Peyer's patch (tissue), 4 donors: ENCODE measurements around the gene CD8B. TPM values are rescaled to one million over a fixed set of nuclear protein-coding genes. Genes with fewer than 3 reads are reported as not detected.

Experiments
- DNase-seq, 3 donors: peaks; one replicate each; pipeline ENCODE4 v3.0.0-alpha.2; 2017 to 2019
- H3K27ac ChIP-seq, 4 donors: fragments of 200-600 bp; sonication (generic); one replicate each; pipeline ENCODE4 v1.5.1; 2016 to 2019
- H3K27me3 ChIP-seq, 2 donors: fragments of 200-600 bp; sonication (generic); one replicate each; pipeline ENCODE4 v1.5.1; 2019
- H3K36me3 ChIP-seq, 3 donors: fragments of 200-600 bp; sonication (generic); one replicate each; pipeline ENCODE4 v1.5.1; 2016 to 2019
- H3K4me1 ChIP-seq, 4 donors: fragments of 200-600 bp; sonication (generic); one replicate each; pipeline ENCODE4 v1.5.1; 2016 to 2019
- H3K4me3 ChIP-seq, 4 donors: fragments of 200-600 bp; sonication (generic); 1 replicate in 3 of 4; 2 replicates in 1 of 4; pipeline ENCODE4 v1.5.1; 2016 to 2019; ENCODE audit warnings: mild to moderate bottlenecking in 1 of 4
- H3K9me3 ChIP-seq, 4 donors: fragments of 200-600 bp; sonication (generic); one replicate each; pipeline ENCODE4 v1.5.1; 2016 to 2019; ENCODE audit warnings: mild to moderate bottlenecking in 1 of 4
- POLR2A ChIP-seq, 2 donors: fragments of 450-650 bp; IDR thresholded peaks; one replicate each; pipeline ENCODE4 v1.5.1; 2017; ENCODE audit warnings: antibody characterized with exemption in 2 of 2, mild to moderate bottlenecking in 2 of 2, moderate library complexity in 2 of 2
- total RNA-seq, 4 donors: library from RNA; depleted of rRNA; stranded (reverse); fragments of >200 nt; gene quantifications; one replicate each; pipeline ENCODE4 v1.1.0, GENCODE V29; 2016
- TF ChIP-seq, protein P1 (sequence below), 6 experiments: fragments of 450-650 bp in 4 of 6; fragments of 200-600 bp in 2 of 6; sonication (generic) in 1 of 6; IDR thresholded peaks; one replicate each; pipeline ENCODE4 v1.5.1; 2017 to 2019; ENCODE audit warnings: antibody characterized with exemption in 6 of 6, mild to moderate bottlenecking in 3 of 6, moderate library complexity in 1 of 6

The CD8B gene
- total RNA-seq, 4 donors from 2014 or later: 3.8 to 30.5 (median 21.6) TPM

DNA sequence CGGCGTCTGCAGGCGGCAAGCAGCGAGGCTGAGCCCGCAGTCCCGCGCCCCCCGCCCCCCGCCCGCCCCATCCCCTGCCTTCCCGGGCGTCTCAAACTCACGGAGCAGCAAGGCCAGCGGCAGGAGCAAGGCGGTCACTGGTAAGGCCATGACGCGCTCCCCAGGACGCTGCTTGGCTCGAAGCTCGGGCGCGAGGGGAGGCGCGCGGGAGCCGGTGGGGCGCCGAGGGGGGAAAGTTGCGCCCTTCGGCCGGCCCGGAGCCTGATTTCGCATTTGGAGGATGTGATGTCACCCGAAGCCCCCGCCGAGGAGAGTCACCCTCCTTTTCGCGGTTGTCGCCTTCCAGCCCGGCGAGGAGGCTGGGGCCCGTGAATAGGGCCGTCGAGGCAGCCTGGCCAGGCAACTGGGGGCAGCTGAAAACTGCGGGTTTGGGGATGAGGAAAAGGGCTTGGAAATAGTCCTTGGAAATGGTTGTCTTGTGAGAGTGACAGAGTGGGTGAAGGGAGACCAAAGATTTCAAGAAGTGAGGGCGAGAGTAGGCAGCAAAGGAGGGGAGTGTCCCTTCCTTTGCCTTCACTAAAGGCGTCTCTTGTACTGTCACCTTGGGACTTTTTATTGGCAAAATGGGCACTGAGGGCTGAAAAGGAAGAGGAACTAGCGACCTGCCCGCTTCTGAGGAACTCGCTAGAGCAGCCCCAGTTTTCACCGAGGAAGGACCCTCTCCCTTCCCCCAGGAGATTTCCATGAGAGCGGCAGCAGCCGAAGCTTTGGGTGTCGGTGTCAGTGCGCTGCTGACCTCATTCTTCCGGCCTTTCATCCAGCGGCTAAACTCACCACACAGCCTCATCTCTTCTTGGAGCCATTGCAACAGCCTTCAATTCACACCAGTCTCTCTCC is 70.8 kb downstream of the CD8B start, which contains the start of gene CD8A:
TSS of gene CD8A (minus strand) at position 238 of the 897 bp plus-strand sequence. CDS start at position 150, 88 bp downstream.
- H3K9me3 ChIP-seq: no peaks in the 10 kb centered on the region
- TF ChIP-seq POLR2A (IDR thresholded peaks at IDR 0.05): no peak
- TF ChIP-seq, protein P1, sequence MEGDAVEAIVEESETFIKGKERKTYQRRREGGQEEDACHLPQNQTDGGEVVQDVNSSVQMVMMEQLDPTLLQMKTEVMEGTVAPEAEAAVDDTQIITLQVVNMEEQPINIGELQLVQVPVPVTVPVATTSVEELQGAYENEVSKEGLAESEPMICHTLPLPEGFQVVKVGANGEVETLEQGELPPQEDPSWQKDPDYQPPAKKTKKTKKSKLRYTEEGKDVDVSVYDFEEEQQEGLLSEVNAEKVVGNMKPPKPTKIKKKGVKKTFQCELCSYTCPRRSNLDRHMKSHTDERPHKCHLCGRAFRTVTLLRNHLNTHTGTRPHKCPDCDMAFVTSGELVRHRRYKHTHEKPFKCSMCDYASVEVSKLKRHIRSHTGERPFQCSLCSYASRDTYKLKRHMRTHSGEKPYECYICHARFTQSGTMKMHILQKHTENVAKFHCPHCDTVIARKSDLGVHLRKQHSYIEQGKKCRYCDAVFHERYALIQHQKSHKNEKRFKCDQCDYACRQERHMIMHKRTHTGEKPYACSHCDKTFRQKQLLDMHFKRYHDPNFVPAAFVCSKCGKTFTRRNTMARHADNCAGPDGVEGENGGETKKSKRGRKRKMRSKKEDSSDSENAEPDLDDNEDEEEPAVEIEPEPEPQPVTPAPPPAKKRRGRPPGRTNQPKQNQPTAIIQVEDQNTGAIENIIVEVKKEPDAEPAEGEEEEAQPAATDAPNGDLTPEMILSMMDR (IDR thresholded peaks at IDR 0.05): no peak
- peak within 1 kb of the TSS; percentile 53 to 72 (median 61) for H3K27ac ChIP-seq
- peak within 1 kb of the TSS; percentile 31 to 47 (median 40) for H3K4me3 ChIP-seq
- H3K27me3 ChIP-seq: peaks cover 0 to 29% of the 10 kb centered on the region in 2 donors
- H3K4me1 ChIP-seq: peaks cover 0 to 31% (median 4%) of the 10 kb centered on the region in 4 donors
- H3K36me3 ChIP-seq: no peaks in the 10 kb centered on the region
- DNase-seq: peak in 1 of 3 donors; percentile 83

DNA sequence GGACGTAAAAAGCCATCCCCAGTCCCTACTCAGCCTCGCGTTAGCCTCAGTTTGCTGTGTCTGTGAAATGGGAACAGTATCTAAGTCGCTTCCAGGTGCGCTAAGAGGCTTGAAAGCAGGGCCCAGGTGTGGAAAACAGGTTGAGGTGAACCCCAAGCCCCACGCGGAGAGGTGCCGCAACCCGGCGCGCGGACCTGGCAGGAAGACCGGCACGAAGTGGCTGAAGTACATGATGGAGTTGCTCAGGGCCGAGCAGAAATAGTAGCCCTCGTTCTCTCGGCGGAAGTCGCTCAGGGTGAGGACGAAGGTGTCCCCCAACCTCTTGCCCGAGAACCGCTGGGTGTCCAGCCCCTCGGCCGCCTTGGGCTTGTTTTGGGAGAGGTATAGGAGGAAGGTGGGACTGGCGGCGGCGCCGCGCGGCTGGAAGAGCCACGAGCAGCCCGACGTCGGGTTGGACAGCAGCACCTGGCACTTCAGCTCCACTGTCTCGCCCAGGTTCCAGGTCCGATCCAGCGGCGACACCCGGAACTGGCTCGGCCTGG is 71.5 kb downstream of the CD8B start:
- Histone ChIP-seq H3K4me1 (peaks cover 0 to 31% (median 4%) of the 10 kb centered on the region in 4 donors), H3K36me3 (no peaks in the 10 kb centered on the region), H3K9me3 (no peaks in the 10 kb centered on the region), H3K27ac (peak overlapping the region; percentile 53 to 72 (median 61)), H3K27me3 (peaks cover 0 to 29% of the 10 kb centered on the region in 2 donors), H3K4me3 (peak overlapping the region; percentile 31 to 47 (median 40))
- DNase-seq: no peak
- TF ChIP-seq POLR2A (IDR thresholded peaks at IDR 0.05): no peak
- TF ChIP-seq, protein P1 (IDR thresholded peaks at IDR 0.05): no peak

DNA sequence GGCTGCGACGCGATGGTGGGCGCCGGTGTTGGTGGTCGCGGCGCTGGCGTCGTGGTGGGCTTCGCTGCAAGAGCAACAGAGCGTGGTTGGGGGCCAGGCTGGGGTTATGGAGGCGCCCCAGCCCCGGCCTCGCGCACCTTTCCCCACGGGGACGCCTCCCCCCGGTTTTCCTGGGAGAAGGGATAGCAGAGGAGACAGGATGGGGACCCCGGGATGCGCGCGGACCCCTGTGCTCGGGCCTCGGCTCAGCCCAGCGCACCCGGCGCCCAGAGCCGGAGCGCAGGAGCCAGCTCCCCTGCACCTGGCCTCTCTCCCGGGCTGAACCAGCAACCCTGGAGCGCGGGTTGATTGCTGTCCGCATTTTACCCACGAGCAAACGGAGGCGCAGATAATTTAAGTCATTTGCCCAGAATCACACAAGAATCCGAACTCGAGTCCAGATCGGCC is 72.0 kb downstream of the CD8B start:
- DNase-seq: no peak

DNA sequence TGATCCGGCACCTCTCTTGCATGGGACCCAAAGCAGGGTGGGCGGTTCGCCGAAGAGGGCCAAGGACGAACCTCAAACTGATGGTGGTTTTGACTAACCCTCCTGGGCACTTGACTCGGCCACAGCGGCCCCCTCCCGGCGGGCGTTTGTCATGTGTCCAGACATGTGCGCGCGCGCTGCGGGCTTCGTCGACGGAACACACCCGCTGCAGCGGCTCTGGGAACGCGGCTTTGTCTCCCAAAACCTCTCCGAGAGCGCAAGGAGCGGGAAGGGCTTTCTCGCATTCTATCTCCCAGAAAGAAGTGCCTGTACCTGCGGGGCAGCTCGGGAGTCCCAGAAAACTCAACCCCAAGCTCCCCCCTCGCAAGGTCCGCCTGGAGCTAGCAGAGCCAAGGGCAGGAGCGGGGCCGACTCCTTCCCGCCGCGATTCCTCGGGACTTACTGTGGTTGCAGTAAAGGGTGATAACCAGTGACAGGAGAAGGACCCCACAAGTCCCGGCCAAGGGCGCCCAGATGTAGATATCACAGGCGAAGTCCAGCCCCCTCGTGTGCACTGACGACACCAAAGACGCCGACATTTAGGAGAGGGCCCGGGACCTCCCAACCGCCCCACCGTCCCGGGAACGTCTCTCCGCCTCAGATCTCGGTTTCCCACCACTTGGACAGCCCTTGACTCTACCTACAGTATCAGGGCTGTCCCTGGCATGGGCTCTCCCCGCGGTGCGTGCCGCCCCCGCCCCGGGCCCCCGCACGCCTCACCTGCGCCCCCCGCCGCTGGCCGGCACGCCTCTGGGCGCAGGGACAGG is 72.6 kb downstream of the CD8B start:
- H3K36me3 ChIP-seq: no peaks in the 10 kb centered on the region
- H3K4me1 ChIP-seq: peaks cover 0 to 31% (median 4%) of the 10 kb centered on the region in 4 donors
- TF ChIP-seq, protein P1 (IDR thresholded peaks at IDR 0.05): no peak
- TF ChIP-seq POLR2A (IDR thresholded peaks at IDR 0.05): no peak
- peak overlapping the region in 3 of 4 donors; percentile 53 to 72 (median 69) for H3K27ac ChIP-seq
- peak overlapping the region; percentile 31 to 47 (median 40) for H3K4me3 ChIP-seq
- peaks cover 0 to 29% of the 10 kb centered on the region in 2 donors for H3K27me3 ChIP-seq
- no peak for DNase-seq
- no peaks in the 10 kb centered on the region for H3K9me3 ChIP-seq

More for the DNA sequence above, 72.0 kb downstream of the CD8B start:
- H3K4me3 ChIP-seq: peak overlapping the region; percentile 31 to 47 (median 40)
- peak overlapping the region; percentile 53 to 72 (median 61) for H3K27ac ChIP-seq
- H3K36me3 ChIP-seq: no peaks in the 10 kb centered on the region
- H3K27me3 ChIP-seq: peaks cover 0 to 29% of the 10 kb centered on the region in 2 donors
- peaks cover 0 to 31% (median 4%) of the 10 kb centered on the region in 4 donors for H3K4me1 ChIP-seq
- H3K9me3 ChIP-seq: no peaks in the 10 kb centered on the region
- no peak for TF ChIP-seq POLR2A (IDR thresholded peaks at IDR 0.05)
- TF ChIP-seq, protein P1 (IDR thresholded peaks at IDR 0.05): no peak

DNA sequence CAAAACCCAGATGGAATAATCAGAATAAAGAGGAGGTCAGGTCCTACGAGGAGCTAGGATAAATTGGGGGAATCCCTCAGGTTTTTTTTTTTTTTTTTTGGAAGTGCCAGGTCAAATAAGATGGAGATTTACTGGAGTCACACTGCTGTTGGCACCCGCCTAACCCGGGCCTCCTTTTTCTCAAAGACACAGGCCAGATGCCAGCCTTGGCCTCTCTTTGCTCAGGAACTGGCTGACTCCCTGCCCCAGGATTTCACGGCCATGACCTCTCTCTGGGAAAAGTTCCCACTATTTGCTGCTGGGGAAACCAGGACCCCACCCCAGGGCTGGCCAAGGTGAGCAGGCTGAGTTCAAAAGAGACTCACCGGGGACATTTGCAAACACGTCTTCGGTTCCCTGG is 73.5 kb downstream of the CD8B start:
- H3K4me1 ChIP-seq: peaks cover 0 to 31% (median 4%) of the 10 kb centered on the region in 4 donors
- no peak for DNase-seq
- no peaks in the 10 kb centered on the region for H3K36me3 ChIP-seq
- H3K4me3 ChIP-seq: peak overlapping the region in 1 of 4 donors; percentile 38
- TF ChIP-seq, protein P1 (IDR thresholded peaks at IDR 0.05): no peak
- TF ChIP-seq POLR2A (IDR thresholded peaks at IDR 0.05): no peak
- peaks cover 0 to 29% of the 10 kb centered on the region in 2 donors for H3K27me3 ChIP-seq
- H3K9me3 ChIP-seq: no peaks in the 10 kb centered on the region
- peak overlapping the region in 2 of 4 donors; percentile 69 to 72 for H3K27ac ChIP-seq
